GM18951 (cell line): ENCODE results near the gene FER1L5.

Source experiments
- POLR2A ChIP-seq: IDR thresholded peaks from 4 replicates; pipeline ENCODE4 v1.6.1; 2011; ENCODE audit warnings: mild to moderate bottlenecking; ENCODE audit not compliant: insufficient read length, insufficient read depth; ENCODE audit errors: extremely low read depth
- in situ Hi-C: fragments of 300-500 bp; cut with MboI; formaldehyde crosslinking; loops from one replicate; pipeline ENCODE4 v1.12.0; 2022; ENCODE audit warnings: low sequenced_read_pairs, mixed read lengths, inconsistent platforms; ENCODE audit not compliant: unreplicated experiment

Gene FER1L5

DNA sequence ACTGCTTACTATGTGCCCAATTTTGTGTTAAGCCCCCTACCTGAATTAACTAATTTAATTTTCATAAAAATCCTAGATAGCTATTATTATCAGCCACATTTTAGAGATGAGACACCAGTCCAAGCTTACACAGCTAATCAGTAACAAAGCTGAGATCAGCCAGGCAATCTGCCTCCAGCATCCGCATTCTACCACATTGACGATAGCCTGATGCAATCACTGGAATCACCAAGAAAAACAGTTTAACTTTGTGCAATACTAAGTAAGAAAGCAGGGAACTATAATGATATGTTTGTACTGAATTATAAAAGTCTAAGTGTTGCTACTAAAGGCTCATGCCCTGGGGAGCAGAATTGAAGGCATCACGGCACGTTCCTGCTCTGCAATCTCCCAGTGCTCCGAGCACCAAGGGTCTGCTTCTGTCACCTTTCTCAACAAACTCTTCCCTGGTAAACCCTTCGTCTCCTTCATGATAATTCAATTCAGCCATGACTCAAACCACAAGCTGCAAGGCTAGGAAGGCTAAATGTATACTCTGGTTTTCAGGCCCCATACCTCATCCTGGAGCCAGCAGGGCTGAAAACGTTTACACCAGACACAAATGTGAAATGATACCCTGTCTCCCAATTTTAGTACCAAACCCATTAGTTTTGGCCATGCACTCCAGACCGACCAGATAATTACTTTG lies 23.8 kb upstream of the FER1L5 start:
- in situ Hi-C loops, result no loop called here
- TF ChIP-seq POLR2A, result no peak

DNA sequence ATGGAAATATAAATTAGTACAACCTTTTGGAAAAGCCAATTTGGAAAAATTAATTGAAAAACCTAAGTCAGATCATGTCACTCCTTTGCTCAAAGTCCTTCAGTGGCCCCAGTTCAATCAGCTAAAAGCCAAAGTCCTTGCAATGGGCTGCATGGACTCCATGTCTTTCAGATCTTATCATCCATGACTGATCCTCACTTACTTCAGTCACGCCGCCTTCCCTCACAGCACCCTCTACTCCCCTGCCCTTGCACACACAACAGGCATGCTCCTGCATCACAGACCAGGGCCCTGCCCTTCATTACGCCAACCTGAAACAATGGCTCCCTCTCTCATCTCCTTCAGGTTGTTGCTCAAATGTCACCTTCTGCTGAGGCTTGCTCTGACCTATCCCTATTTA lies 20.0 kb upstream of the FER1L5 start:
- no peak for TF ChIP-seq POLR2A
- in situ Hi-C loops, result no loop called here

GRCh38 chr2:96623116-96623515 lies 19.4 kb upstream of the FER1L5 start:
- in situ Hi-C loops, result no loop called here

DNA sequence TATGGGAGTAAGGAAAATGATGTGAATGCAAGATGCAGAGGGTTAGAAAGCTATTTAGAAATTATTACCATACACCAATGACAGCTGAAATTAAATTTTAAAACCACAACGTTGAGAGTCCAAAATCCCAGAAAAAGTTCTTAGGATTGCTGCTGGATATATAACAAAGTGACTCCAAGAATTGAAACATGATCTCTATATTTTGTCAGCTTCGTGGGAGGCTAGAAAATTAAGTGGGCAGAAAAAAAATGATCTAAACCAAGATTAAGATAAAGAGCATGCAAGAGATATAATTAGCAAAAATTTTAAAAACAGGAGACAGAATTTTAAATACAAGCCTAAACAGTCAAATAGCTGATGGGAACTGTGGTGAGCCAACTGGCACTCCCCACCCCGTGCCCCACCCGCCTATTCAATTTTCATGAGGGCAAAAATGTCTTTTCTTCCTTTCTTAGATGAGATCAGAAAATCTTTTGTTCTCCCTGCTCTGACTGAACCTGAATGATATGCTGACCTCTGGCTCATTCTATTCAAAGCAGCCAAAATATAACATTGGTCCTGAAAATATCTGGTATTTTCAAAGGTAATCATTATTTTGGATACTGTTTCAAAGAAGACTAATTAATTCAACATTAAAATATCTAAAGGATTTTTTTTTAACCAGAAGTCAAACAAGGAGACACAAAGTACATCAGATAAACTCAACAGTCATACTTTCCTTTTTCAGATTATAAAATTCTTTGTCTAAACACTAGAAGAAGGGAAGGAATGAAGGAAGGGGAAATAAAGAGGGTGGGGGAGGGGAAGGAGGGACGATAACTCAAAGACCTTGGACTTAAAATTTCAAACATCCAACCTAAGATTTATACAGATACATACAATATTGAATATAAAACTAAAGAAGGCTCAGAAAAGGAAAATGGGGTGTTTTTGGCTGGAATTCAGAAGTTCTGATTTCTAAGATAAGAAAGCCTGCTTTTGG lies 16.7 kb upstream of the FER1L5 start:
- in situ Hi-C loops, result no loop called here
- no peak for TF ChIP-seq POLR2A

More at GRCh38 chr2:96623116-96623515, 19.4 kb upstream of the FER1L5 start:
- no peak for TF ChIP-seq POLR2A

GRCh38 chr2:96626553-96626942 lies 16.0 kb upstream of the FER1L5 start:
- in situ Hi-C loops, result no loop called here
- TF ChIP-seq POLR2A, result no peak

DNA sequence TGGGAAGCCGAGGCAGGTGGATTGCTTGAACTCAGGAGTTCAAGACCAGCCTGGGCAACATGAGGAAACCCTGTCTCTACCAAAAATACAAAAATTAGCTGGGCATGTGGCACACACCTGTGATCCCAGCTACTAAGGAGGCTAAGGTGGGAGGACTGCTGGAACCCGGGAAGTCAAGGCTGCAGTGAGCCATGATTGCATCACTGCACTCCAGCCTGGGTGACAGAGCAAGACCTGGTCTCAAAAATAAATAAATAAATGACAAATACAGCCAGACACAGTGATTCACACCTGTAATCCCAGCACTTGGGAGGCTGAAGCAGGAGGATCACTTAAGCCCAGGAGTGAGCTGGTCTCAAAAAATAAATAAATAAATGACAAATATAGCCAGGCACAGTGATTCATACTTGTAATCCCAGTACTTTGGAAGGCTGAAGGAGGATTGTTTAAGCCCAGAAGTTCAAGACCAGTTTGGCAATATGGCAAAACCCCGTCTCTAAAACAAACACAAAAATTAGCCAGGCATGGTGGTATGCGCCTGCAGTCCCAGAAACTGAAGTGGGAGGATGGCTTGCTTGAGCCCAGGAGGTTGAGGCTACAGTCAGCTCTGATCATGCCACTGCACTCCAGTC lies 10.6 kb upstream of the FER1L5 start:
- TF ChIP-seq POLR2A, result no peak
- in situ Hi-C loops, result no loop called here

GRCh38 chr2:96633641-96634040 lies 8.9 kb upstream of the FER1L5 start:
- TF ChIP-seq POLR2A, result no peak
- in situ Hi-C loops, result no loop called here

DNA sequence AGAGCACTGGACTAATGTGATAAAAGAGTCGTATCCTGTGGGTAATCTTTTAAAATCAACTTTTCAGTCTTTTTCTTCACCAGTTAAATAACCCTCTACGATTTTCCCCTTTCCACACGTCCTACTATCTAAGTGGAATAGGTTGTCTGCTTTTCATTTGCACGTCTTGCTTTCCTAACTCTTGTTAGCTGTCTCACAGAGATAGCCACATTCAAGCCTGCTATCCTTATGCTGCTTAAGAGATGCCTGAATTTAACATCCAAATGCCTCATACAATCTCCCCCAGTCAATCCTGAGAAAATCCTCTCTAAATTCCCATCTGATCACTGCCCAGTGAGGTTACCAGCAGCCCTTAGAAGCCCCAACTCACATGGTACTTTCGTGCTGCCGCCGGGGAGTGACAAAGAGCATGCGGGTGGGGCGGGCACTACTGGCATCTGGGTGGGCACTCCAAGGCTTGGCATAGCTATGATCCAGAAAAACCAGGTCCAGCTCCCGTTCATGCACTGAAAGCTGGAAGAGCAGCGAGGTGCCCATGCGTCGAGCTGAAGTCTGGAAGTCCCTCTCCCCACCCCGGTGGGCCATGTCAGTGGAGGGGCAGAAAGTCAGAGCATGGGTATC lies 5.9 kb upstream of the FER1L5 start:
- in situ Hi-C loops, result no loop called here

GRCh38 chr2:96637385-96638143 lies 5.0 kb upstream of the FER1L5 start:
- in situ Hi-C loops, result no loop called here
- TF ChIP-seq POLR2A, result no peak

More for the DNA sequence above, 5.9 kb upstream of the FER1L5 start:
- TF ChIP-seq POLR2A, result no peak

DNA sequence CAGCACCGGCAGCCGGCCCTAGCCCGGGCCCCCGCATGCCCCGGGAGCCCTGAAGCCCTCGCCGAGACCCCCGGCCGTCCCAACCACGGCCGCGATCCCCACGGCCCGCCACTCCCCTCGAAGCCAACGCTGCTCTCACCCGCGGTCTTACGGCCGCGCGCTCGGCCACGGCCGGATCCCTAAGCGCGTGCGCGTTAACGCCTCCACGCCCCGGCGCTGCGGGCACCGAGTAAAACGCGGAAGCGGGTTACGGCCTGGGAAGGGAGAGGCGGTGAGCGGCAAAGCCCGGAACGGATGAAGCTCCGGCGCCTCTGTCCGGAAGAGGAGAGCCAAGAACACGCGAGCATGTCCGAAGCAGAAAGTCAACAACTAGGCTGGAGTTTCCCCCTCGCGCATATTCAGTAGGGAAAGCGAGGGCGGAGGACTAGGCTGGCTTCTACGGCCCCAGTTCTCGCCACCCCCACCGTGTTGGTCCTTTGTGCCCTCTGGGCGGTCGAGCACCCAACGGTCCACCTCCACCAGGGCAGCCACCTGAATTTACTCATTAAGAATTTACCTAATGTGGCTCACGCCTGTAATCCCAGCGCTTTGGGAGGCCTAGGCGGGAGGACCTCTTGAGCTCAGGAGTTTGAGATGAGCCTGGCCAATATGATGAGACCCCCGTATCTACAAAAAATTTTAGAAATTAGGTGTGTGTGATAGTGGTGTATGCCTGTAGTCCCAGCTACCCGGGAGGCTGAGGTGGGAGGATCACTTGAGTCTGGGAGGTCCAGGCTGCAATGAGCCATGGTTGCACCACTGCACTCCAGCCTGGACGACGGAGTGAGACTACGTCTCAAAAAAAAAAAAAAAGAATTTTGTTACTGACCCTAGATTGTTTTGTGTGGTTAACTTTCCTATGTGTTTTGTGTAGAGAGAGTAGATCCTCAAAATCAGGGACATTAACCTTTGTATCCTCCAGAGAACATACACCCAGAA lies 4.1 kb upstream of the FER1L5 start, which contains the start of gene KANSL3:
Gene KANSL3 (minus strand): TSS at position 169 of the 978 bp plus-strand sequence. CDS start 1,177 bp downstream, outside the sequence.
- TF ChIP-seq POLR2A, result peak; percentile 95
- in situ Hi-C loops, result no loop called here

DNA sequence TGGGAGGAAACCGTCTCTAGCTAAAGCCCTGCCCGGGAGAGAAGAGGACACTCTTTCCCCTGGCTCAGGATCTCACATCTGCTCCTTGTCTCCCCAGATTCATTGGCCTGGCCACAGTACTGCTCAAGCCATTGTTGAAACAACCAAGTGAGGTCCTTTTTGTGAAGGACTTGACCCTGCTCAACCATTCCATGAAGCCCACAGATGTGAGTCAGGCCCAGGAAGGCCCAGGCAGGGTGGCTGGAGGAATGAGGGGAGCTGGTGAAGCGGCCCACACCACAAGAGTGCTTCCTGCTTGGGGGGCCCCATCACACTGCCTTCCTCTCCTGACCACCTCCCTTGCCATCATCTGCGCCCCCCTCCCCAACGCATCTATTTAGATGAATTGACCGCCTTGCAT lies 5.1 kb downstream of the FER1L5 start:
- in situ Hi-C loops, result no loop called here
- no peak for TF ChIP-seq POLR2A
